Sciatic nerve (tissue), 2 donors: Measurements from ENCODE around the gene TAL2. TPM values are rescaled to one million over a fixed set of nuclear protein-coding genes. Genes with fewer than 3 reads are reported as not detected.

Source experiments
- ATAC-seq: fragments of 200-7000 bp; cut with Tn5 transposase; one replicate; pipeline ENCODE4 v1.9.1; 2020; ENCODE audit warnings: mild to moderate bottlenecking, moderate library complexity
- DNase-seq: peaks from one replicate; pipeline ENCODE4 v3.0.0-alpha.2; 2020; ENCODE audit warnings: low spot score
- intact Hi-C: fragments of 100-400 bp; cut with DNase I; formaldehyde crosslinking; loops from one replicate; pipeline ENCODE4 v1.14.2; 2022
- total RNA-seq: library from RNA; stranded (reverse); fragmentation: NEBNext Ultra II Directional; extraction: Animal tissue kit (Norgen Biotek cat#: 25700); gene quantifications from one replicate; pipeline ENCODE4 v1.2.1, GENCODE V29; 2021
- donor health status: DM: no; HTN: no; CAD: no.
- donor health status: DM: no; HTN: no; CAD: no.

Gene TAL2
- total RNA-seq = not detected

- intact Hi-C loops = no loop called here
- no peak for ATAC-seq
Observed at GRCh38 chr9:105662184-105663104, at the start of gene TAL2. Gene TAL2 (plus strand): TSS chr9:105662457. CDS start chr9:105662497, 40 bp downstream.

GRCh38 chr9:105621001-105621400 lies 41.3 kb upstream of the TAL2 start:
- no peak for ATAC-seq
- DNase-seq = no peak
- intact Hi-C loops = no loop called here

More at GRCh38 chr9:105662184-105663104, at the start of gene TAL2:
- DNase-seq = no peak

GRCh38 chr9:105625088-105625487 lies 37.2 kb upstream of the TAL2 start:
- ATAC-seq = no peak
- no peak for DNase-seq
- intact Hi-C loops = no loop called here

- no peak for ATAC-seq
- intact Hi-C loops = no loop called here
- no peak for DNase-seq
Observed at GRCh38 chr9:105632807-105633206, 29.4 kb upstream of the TAL2 start.

- no peak for ATAC-seq
- no peak for DNase-seq
- intact Hi-C loops = no loop called here
Observed at GRCh38 chr9:105633411-105633810, 28.8 kb upstream of the TAL2 start.

DNA sequence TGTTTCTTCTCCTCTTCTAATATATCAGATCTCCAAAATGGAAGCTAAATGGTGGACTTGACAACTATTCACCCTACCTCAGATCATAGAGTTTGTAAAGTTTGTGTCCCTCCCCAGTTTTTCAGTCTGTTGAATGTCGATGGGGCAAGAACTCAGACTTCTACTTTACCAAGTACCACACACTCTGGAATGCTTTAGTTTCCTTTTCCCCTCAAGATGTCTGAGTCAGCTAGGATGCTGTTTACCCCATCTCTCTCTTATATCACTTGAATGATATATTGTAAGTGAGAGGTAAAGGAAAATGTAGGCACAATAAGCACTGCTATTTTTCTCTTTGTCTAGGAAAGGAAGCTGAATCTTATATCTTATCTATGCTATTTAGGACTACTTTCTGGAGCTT lies 25.9 kb upstream of the TAL2 start:
- no peak for DNase-seq
- intact Hi-C loops = no loop called here
- ATAC-seq = no peak

DNA sequence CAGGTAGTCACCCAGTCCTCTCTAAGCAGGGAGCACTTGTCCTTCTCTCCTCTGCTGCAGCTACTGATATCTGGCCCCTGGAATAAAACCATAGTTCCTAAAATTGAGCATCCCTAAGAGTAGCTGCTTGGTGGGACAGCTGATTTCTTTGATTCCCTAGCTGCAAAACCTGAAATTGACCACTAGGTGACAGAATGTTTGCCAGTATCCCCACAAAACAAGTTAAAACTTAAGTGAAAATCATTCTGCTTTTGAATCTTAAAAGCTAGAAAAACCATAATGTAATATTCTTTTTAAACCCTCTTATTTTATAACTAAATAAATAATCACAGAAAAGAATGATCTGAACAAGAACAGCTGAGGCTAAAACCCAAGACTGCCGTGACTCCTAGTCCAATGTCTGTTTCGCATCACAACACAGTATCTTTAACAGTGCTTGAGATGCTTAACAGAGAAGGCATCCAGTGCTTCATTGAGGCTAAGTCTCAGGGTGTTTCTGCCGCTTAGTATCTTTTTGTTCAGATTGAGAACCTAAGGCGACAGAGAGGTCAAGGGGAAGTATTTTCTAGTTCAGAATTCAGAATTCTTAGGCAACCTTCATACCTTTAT lies 24.4 kb upstream of the TAL2 start:
- ATAC-seq (no peak), DNase-seq (no peak)
- intact Hi-C loops = no loop called here

DNA sequence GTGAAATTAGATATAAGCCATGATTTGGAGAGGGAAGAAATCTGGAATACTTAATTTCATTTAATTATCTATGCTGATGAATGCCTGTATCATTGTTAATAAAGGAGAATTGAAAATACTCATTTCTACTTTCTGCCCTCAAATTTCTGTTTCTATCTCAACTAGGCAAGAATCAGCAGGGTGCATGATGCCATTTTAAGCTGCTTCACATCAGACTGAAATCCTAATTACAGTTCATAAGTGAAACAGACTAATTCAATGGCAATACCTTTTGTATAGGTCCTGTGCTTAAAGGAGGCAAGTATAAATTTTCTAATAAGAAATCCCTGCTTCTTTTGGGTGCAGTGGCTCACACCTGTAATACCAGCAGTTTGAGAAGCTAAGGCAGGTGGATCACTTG lies 22.3 kb upstream of the TAL2 start:
- ATAC-seq = no peak
- no peak for DNase-seq
- intact Hi-C loops = no loop called here

DNA sequence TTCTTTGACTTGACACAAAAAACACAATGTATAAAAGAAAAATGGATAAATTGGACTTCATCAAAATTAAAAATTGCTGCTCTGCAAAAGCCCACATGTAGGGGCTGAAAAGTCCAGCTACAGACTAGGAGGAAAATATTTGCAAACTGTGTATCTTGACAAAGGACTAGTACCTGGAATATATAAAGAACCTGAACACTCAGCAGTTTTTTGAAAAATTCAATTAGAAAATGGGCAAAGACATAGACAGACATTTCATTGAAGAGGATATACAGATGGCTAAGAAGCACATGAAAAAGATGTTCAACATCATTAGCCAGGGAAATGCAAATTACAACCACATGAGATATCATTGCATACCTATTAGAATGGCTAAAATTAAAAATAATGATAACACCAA lies 18.5 kb upstream of the TAL2 start:
- intact Hi-C loops = no loop called here
- no peak for ATAC-seq
- DNase-seq = no peak

- ATAC-seq = no peak
- intact Hi-C loops = no loop called here
- no peak for DNase-seq
Observed at GRCh38 chr9:105646879-105647594, 15.2 kb upstream of the TAL2 start.

- DNase-seq (no peak), ATAC-seq (no peak)
- intact Hi-C loops = no loop called here
Observed at GRCh38 chr9:105647595-105648349, 14.5 kb upstream of the TAL2 start.

DNA sequence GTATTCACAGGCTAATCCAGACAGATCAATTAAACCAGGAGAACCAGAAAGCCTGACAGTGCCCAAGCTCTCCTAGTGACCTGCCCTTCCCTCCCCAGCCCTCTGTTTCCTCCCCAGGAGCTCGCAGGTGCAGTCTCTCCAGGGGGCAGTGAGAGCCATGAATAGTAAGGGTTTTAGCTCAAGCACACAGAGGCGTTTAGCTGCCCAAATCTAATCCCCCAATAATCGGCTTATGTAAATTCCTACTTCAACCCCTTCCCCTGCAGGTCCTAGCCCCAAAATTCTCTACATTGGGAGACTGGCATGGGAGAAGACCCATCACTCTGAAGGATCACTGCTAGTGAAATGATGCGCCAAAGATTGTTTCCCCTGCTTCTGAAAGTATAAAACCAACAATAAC lies 10.5 kb upstream of the TAL2 start:
- ATAC-seq (no peak), DNase-seq (no peak)
- intact Hi-C loops = no loop called here

DNA sequence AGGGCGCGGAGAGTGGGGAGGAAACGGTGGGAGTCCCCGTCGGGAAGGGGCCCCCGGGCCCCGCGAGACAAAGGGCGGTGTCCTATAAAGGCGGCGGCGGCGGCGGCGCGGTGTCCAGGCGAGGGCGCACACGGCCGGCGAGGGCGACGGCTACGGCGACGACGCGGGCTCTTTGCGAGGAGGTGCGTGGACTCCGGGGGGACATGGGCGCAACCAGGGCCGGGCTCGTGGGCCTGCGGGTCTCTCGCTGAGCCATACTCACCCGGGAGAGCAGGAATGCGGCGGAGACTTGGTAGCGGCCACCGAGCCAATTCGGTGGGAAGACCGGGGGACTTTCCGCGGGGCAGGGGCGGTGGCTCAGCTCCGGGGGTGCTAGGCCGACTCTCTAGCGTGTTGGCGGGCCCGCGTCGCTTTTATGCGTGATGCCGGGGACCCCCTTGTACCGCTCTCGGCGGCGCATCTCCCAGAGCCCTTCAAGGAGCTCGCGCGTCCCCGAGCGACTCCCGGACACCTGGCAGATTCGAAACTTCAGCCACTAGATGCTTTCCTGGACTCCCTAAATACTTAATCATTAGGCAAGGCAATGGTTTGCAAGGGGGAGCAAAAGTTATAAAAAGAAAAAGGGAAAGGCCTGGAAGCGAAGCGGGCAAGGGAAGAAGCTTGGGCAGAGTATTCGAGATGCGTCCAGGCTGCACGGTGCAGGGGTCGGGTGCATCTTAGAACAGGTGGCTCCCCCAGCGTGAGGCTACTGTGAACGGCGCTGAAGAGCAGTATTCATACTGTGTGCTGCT lies 5.9 kb upstream of the TAL2 start:
- ATAC-seq = peak; percentile 62
- DNase-seq = no peak
- intact Hi-C loops = no loop called here

GRCh38 chr9:105658351-105658750 lies 3.9 kb upstream of the TAL2 start:
- intact Hi-C loops = no loop called here
- no peak for ATAC-seq

DNA sequence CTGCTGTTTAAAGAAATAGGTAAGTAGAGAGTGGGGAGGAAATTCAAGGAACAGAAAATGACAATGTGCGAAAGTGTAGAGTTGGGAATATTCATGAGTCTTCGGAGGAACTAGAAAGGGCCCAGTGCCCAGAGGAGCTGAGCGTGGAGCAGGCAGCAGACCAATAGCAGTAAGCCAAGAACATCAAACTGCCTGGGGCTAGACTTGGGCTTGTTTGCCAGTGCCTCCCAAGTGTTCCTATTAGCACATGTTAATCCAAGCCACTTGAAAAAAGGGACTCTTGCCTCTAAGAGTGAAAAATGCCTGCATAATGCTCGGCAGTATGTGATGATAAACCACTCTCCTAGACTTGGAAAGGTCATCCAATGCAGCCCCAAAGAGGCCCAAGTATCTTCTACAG lies 1.2 kb upstream of the TAL2 start:
- ATAC-seq (no peak), DNase-seq (no peak)
- intact Hi-C loops = no loop called here

More at GRCh38 chr9:105658351-105658750, 3.9 kb upstream of the TAL2 start:
- no peak for DNase-seq

- intact Hi-C loops = no loop called here
- DNase-seq (no peak), ATAC-seq (no peak)
Observed at GRCh38 chr9:105663914-105664313, 1.7 kb downstream of the TAL2 start.

DNA sequence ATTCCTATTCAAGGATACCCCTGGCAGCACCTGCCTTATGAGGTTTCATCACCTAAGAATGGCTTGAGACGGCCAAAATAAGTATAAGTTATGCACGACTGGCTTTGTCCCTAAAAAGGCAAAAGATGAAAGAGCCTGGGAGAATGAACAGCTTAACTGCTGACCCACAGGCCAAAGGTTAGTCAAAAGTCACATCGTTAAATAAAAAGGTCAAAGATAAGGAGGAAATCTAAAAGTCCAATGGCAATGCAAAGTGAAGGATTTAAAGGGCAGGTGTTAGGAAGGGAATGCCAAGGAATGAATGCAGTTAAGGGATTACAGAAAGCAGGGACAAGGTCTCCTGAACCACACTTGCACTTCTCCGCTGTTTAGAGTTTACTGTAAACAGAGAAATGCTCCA lies 5.6 kb downstream of the TAL2 start:
- intact Hi-C loops = no loop called here
- ATAC-seq (no peak), DNase-seq (no peak)

GRCh38 chr9:105670315-105670714 lies 8.1 kb downstream of the TAL2 start:
- intact Hi-C loops = no loop called here
- DNase-seq = no peak
- no peak for ATAC-seq
